Skin epidermis (tissue), 12 donors: ENCODE data around the gene STC2.
"Not testable (repeated sequence)": the region's sequence is repeated elsewhere in the genome, so short reads cannot be mapped to it uniquely, and the experiment has no call there.

Experiments
- H3K27ac ChIP-seq, 21 experiments: fragments of 200-600 bp; sonication (generic) in 11 of 21; one replicate each; pipeline ENCODE4 v1.5.0; 2020; ENCODE audit warnings: mild to moderate bottlenecking in 3 of 21, inconsistent platforms in 2 of 21, moderate library complexity in 2 of 21
- H3K4me3 ChIP-seq, 7 experiments: fragments of 200-600 bp; sonication (generic) in 2 of 7; one replicate each; pipeline ENCODE4 v1.5.0; 2020; ENCODE audit warnings: inconsistent platforms in 2 of 7, mild to moderate bottlenecking in 2 of 7, moderate library complexity in 1 of 7

Gene STC2

GRCh38 chr5:173299820-173300219, 28.4 kb downstream of the STC2 start:
- H3K27ac ChIP-seq, result no peak overlapping the region
- H3K4me3 ChIP-seq, result no peak overlapping the region

DNA sequence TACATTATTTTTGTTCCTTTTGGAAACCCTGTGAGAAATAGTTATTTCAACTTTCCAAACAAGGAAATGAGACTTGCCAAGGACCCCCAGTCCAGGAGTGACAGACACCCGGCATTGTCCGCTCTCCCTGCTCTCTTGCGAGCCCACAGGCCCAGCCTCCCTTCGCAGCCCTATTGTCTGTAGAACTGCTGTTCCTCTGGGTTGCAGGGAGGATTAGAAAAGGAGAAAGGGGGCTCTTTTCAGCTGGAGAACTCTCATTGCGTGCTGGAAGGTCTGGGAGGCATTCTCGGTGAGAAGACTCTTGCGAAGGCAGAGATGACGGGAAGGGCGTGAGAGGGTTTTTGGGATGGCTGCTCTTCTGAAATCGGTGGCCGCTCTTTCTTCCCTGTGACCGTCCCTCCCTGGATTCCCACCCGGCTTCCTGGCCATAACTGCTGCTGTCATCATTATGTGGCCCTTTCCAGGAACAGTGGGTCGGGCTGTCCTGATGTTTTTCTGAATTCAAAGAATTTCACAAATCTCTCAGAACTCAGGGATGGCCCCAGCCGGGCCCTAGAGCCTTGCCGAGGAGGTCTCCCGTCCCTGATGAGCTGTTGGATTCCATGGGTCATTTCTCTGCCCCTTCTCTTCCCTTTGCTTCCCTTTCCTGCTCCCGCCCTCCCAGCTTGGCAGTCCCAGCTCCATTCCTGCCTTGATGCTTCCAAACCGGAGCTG, 29.8 kb downstream of the STC2 start:
- Histone ChIP-seq H3K4me3 (no peak overlapping the region), H3K27ac (peak overlapping the region in 2 of 21 experiments; percentile 31 to 63)

- no peak overlapping the region for H3K4me3 ChIP-seq
- peak overlapping the region in 1 of 21 experiments; percentile 63 for H3K27ac ChIP-seq
Observed at GRCh38 chr5:173297813-173298212, 30.4 kb downstream of the STC2 start.

GRCh38 chr5:173296737-173297676, 31.2 kb downstream of the STC2 start:
- Histone ChIP-seq H3K27ac (no peak overlapping the region), H3K4me3 (no peak overlapping the region)

GRCh38 chr5:173295796-173296195, 32.4 kb downstream of the STC2 start:
- no peak overlapping the region for H3K27ac ChIP-seq
- H3K4me3 ChIP-seq, result no peak overlapping the region

DNA sequence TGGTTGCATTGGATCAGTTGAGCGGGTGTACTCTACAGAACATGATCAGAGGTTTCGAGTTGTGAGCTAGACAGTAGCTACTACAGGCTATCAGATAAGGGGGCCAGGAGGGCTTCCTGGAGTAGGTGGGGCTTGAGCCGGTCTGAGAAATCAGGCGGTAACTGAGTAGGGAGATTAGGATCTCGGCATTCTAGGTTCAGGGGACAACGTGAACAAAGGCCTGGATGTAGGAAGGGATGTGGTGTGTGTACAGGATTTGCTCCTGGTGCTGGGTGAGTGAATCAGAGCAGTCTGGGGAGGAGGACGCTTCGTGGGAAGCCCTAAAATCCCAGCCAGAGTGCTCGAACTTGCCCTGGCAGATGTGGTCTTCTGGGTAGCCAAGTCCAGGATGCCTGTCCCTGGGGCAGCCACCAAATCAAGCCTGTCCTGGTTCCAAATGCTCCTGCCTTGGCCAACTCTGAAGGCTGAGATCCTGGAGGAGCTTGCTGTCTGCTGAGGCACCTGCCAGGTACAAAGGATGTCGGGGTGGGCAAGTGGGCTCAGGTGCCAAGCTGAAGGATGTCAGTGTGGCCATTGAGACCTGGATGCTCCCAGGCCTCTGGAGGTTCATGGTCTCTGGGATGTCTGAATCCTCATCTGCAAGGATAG, 33.4 kb downstream of the STC2 start:
- Histone ChIP-seq H3K4me3 (no peak overlapping the region), H3K27ac (no peak overlapping the region)

- Histone ChIP-seq H3K27ac (no peak overlapping the region), H3K4me3 (no peak overlapping the region)
Observed at GRCh38 chr5:173293817-173294672, 34.2 kb downstream of the STC2 start.

DNA sequence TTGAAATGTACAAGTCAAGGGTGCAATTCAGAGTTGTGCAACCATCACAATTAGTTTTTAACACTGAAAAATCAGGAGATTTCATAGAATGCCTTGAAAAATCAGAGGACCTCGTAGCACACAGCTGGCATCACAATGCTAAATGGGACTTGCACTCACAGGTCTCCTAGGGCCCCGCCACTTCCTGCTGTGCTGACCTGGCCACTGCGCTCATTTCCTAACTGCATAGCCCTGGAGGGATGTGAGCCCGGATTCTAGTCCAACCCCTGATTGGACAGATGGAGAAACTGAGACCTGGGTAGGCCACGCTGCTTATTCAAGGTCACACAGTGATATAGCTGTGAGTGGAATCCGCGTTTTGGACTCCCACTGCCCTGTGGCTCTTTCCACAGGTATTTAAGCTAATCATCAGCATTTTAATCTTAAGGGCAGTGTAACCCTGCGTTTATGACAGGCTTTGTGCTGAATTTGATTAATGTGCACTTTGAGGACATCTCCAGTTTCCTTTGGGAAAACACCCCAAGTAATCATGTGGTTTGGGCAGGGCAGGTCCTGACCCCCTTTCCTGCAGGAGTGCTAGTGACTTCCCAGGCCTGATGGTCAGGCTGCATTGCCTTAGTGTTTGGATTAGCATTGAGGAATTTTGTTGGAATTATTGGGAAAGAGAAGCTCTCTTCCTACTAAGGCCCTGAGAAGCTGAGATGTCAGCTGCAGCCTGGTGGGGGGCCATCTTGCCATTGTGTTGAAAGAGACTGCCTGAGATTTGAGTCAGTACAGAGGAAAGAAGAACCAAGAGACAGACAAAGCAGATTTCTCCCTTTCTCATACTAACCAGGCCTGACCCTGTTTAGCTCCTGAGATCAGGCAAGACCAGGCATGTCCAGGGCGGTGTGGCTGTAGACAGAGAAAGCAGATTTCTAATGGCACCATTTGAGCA, 36.2 kb downstream of the STC2 start:
- Histone ChIP-seq H3K4me3 (no peak overlapping the region), H3K27ac (peak overlapping the region in 1 of 21 experiments; percentile 52)

DNA sequence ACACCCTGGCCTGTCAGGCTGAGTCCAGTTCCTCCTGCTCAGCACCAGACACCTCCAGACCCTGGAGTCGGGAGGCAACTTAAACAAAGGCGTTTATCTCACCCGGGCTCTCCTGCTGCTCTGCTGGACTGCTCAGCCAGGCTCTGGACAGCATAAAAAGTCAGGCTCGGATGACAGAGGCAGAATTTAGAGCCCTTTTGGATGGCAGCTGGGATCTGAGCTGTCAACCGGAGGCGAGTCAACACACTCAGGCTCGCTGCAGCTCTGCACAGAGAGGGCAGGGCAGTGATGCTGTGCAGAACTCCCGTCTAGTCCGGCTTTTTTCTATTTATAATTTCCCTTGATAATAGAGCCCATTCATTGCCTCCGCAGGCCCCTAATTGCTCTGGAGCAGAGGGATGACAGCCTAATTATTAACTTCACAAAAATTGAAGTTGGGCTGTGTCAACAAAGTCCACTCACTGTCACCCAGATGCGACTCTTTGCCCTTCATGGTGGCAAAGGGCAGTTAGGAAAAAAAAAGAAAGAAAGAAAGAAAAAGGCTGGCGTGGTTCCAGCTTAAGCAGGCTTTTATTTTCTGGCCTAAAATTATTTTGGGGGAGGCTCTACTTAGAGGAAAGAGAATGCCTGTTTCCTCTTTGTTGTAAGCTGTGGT, 37.6 kb downstream of the STC2 start:
- H3K27ac ChIP-seq, result no peak overlapping the region

GRCh38 chr5:173289372-173289771, 38.8 kb downstream of the STC2 start:
- Histone ChIP-seq H3K4me3 (no peak overlapping the region), H3K27ac (no peak overlapping the region)

More for the DNA sequence above, 37.6 kb downstream of the STC2 start:
- no peak overlapping the region for H3K4me3 ChIP-seq

GRCh38 chr5:173288632-173289031, 39.6 kb downstream of the STC2 start:
- Histone ChIP-seq H3K27ac (no peak overlapping the region), H3K4me3 (no peak overlapping the region)

DNA sequence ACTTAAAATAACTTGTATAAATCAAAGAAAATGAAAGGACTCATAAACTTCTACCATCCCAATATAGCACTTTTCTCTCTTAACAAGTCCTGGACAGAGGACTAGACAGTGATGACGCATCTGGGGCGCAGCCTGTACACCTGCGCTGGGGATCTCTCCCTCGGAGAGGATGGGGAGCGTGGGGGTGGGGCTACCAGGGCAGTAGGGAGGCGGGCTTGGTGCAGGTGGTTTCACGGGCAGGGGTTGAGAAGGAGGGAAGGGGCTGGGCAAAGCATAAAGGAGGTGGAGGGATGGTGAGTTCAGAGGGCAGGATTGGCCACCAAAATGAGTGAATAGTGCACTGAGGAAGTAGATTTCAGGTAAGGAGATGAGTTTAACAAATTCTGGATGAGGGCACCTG, 41.1 kb downstream of the STC2 start:
- H3K27ac ChIP-seq, result no peak overlapping the region
- H3K4me3 ChIP-seq, result no peak overlapping the region

DNA sequence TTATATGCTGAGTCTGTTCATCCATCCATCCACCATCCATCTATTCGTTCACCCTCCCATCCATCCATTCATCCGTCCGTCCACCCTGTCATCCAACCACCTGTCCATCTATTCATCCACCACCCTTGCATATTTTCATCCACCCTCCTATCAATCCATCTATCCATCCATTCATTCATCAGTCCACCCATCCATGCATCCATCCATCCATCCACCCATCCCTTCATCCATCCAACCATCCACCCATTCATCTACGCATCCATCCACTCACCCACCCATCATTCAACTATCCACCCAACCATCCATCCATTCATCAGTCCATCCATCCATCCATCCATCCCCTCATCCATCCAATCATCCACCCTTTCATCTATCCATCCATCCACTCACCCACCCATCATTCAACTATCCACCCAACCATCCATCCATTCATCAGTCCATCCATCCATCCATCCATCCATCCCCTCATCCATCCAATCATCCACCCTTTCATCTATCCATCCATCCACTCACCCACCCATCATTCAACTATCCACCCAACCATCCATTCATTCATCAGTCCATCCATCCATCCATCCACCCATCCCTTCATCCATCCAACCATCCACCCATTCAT, 43.8 kb downstream of the STC2 start:
- not testable (repeated sequence) for H3K4me3 ChIP-seq, H3K27ac ChIP-seq

GRCh38 chr5:173283318-173284288, 44.6 kb downstream of the STC2 start:
- Histone ChIP-seq H3K27ac (no peak overlapping the region), H3K4me3 (peak overlapping the region in 1 of 7 experiments; percentile 6)

GRCh38 chr5:173282916-173283315, 45.3 kb downstream of the STC2 start:
- Histone ChIP-seq H3K27ac (no peak overlapping the region), H3K4me3 (no peak overlapping the region)

- no peak overlapping the region for H3K4me3 ChIP-seq
Observed at GRCh38 chr5:173281910-173282309, 46.3 kb downstream of the STC2 start.

More at GRCh38 chr5:173281910-173282309, 46.3 kb downstream of the STC2 start:
- H3K27ac ChIP-seq, result no peak overlapping the region
